Heart left ventricle (tissue), 13 donors: ENCODE measurements around the gene EIF4E3.

Source experiments
- CTCF ChIP-seq, 12 donors: fragments of 200-600 bp; sonication (generic) in 4 of 12; IDR thresholded peaks; one replicate each; pipeline versions ENCODE4 v1.5.0 to v1.8.0; 2018 to 2022; ENCODE audit warnings: antibody characterized with exemption in 12 of 12, mild to moderate bottlenecking in 5 of 12
- POLR2A ChIP-seq, 2 donors: fragments of 450-650 bp; IDR thresholded peaks; one replicate each; pipeline ENCODE4 v1.6.1; 2017; ENCODE audit warnings: antibody characterized with exemption in 2 of 2, mild to moderate bottlenecking in 2 of 2, moderate library complexity in 2 of 2
- donor health status: ischemic (EF 13 %, LVEDD 7.1; RV severe dilation, severe dysfunction).
- donor health status: DM: no; HTN: yes; CAD: no.
- donor health status: DM: no; HTN: no; CAD: no.
- donor health status: ischemic (EF 25% LVEDD 6.9; RV normal size, moderate dysfunction).
- donor health status: ischemic (EF 25% LVEDD 5.7; RV mildly dilated, moderate dysfunction).
- donor health status: ischemic (EF 35%, LVEDD 5.7; RV mildly dilated, moderate dysfunction).
- donor health status: nonischemic (EF 11% LVEDD 7.7; RV severe dilation, severe dysfunction).
- donor health status: DM: yes; HTN: yes; CAD: no.
- donor health status: PGD.
- donor health status: ischemic (EF 29% LVEDD 5.4; RV normal size, mild dysfunction).
- donor health status: nonischemic (EF 23%, LVEDD 6.1; RV moderate dilation, normal function).

- no peak for TF ChIP-seq CTCF (IDR thresholded peaks at IDR 0.05)
- no peak for TF ChIP-seq POLR2A (IDR thresholded peaks at IDR 0.05)
These were observed 31.6 kb downstream of the EIF4E3 start for GRCh38 chr3:71693641-71694040.
